T-helper 1 cell (primary cell): Measurements from ENCODE around the gene DTNBP1.
A peak's percentile ranks its signal among the peaks of the same experiment; 100 is the strongest.

Source experiments
- DNase-seq, 5 donors: peaks; one replicate each; pipeline ENCODE4 v3.0.0-alpha.2; 2012 to 2020
- total RNA-seq, 4 donors: gene quantifications; one replicate each; lab custom pipeline; 2026; lab: John Stamatoyannopoulos, UW

DTNBP1 gene
- total RNA-seq, result 5.5 to 11.8 (median 10.3) reads per million in 4 donors

GRCh38 chr6:15662326-15663129, at the start of gene DTNBP1:
DTNBP1 (minus strand) TSS chr6:15663028; CDS start chr6:15662869, 159 bp downstream.
- DNase-seq, result peak; percentile 65 to 82 (median 75)

GRCh38 chr6:15709651-15710269, 46.9 kb upstream of the DTNBP1 start:
- no peak for DNase-seq

GRCh38 chr6:15708231-15708630, 45.4 kb upstream of the DTNBP1 start:
- DNase-seq, result no peak

- DNase-seq, result no peak
Observed at GRCh38 chr6:15705981-15706380, 43.2 kb upstream of the DTNBP1 start.

- no peak for DNase-seq
Observed at GRCh38 chr6:15698471-15698870, 35.6 kb upstream of the DTNBP1 start.

GRCh38 chr6:15697895-15698294, 35.1 kb upstream of the DTNBP1 start:
- DNase-seq, result no peak

- peak; percentile 46 to 87 (median 69) for DNase-seq
Observed at GRCh38 chr6:15691250-15691869, 28.5 kb upstream of the DTNBP1 start.

GRCh38 chr6:15690510-15690909, 27.7 kb upstream of the DTNBP1 start:
- no peak for DNase-seq

- DNase-seq, result no peak
Observed at GRCh38 chr6:15689586-15690482, 27.0 kb upstream of the DTNBP1 start.

- no peak for DNase-seq
Observed at GRCh38 chr6:15685619-15686018, 22.8 kb upstream of the DTNBP1 start.

GRCh38 chr6:15682965-15683822, 20.4 kb upstream of the DTNBP1 start:
- no peak for DNase-seq

- DNase-seq, result no peak
Observed at GRCh38 chr6:15681946-15682345, 19.1 kb upstream of the DTNBP1 start.

GRCh38 chr6:15678514-15678913, 15.7 kb upstream of the DTNBP1 start:
- DNase-seq, result no peak

- no peak for DNase-seq
Observed at GRCh38 chr6:15677822-15678221, 15.0 kb upstream of the DTNBP1 start.

- DNase-seq, result no peak
Observed at GRCh38 chr6:15675536-15676220, 12.8 kb upstream of the DTNBP1 start.

GRCh38 chr6:15674690-15675386, 12.0 kb upstream of the DTNBP1 start:
- no peak for DNase-seq

- no peak for DNase-seq
Observed at GRCh38 chr6:15673666-15674065, 10.8 kb upstream of the DTNBP1 start.

GRCh38 chr6:15672818-15673217, 10.0 kb upstream of the DTNBP1 start:
- no peak for DNase-seq

GRCh38 chr6:15672291-15672690, 9.5 kb upstream of the DTNBP1 start:
- no peak for DNase-seq

GRCh38 chr6:15668918-15669317, 6.1 kb upstream of the DTNBP1 start:
- DNase-seq, result no peak
